AG09309 (cell line): ENCODE measurements around the gene RBM34.
"Not testable (repeated sequence)": the region's sequence is repeated elsewhere in the genome, so short reads cannot be mapped to it uniquely, and the experiment has no call there.

Source experiments
- DNase-seq: peaks from one replicate; pipeline ENCODE4 v3.0.0-alpha.2; 2010; ENCODE audit warnings: low read depth
- H3K4me3 ChIP-seq: 2 replicates; pipeline ENCODE4 v1.5.1; 2011; ENCODE audit warnings: mild to moderate bottlenecking, low read depth, low read length, moderate library complexity; ENCODE audit not compliant: control insufficient read depth
- CTCF ChIP-seq: IDR thresholded peaks from 2 replicates; pipeline ENCODE4 v1.5.1; 2011; ENCODE audit warnings: mild to moderate bottlenecking, low read depth, low read length, inconsistent platforms; ENCODE audit not compliant: insufficient read depth, control insufficient read depth; ENCODE audit errors: missing control alignments

RBM34 gene

GRCh38 chr1:235101558-235102258, 59.3 kb downstream of the RBM34 start:
- no peak overlapping the region for H3K4me3 ChIP-seq
- no peak for DNase-seq
- TF ChIP-seq CTCF = no peak

- TF ChIP-seq CTCF = no peak
- no peak for DNase-seq
- no peak overlapping the region for H3K4me3 ChIP-seq
Observed at GRCh38 chr1:235100194-235100772, 60.8 kb downstream of the RBM34 start.

GRCh38 chr1:235098991-235099390, 62.1 kb downstream of the RBM34 start:
- no peak for TF ChIP-seq CTCF
- DNase-seq = no peak
- no peak overlapping the region for H3K4me3 ChIP-seq

- no peak overlapping the region for H3K4me3 ChIP-seq
- DNase-seq = no peak
- no peak for TF ChIP-seq CTCF
Observed at GRCh38 chr1:235098547-235098946, 62.5 kb downstream of the RBM34 start.

GRCh38 chr1:235097501-235097900, 63.5 kb downstream of the RBM34 start:
- H3K4me3 ChIP-seq, DNase-seq: not testable (repeated sequence)

- TF ChIP-seq CTCF = no peak
- DNase-seq = no peak
Observed at GRCh38 chr1:235095938-235096562, 65.0 kb downstream of the RBM34 start.

More at GRCh38 chr1:235095938-235096562, 65.0 kb downstream of the RBM34 start:
- H3K4me3 ChIP-seq = no peak overlapping the region
